ENCODE data around the gene IFT52.

Gene IFT52

GRCh38 chr20:43590392-43591303 lies at the start of gene IFT52:
Gene IFT52, plus strand, starts transcription at chr20:43590937. Its CDS starts 3,762 bp downstream, at chr20:43594699.
- Mint-ChIP-seq H3K4me3 (peak within 1 kb of the TSS; percentile 90), H3K9me3 (no peaks in the 10 kb centered on the region), H3K4me1 (peaks cover 15% of the 10 kb centered on the region), H3K36me3 (ENCODE audit: low read depth) (peaks cover 4% of the 10 kb centered on the region), H3K27ac (peak within 1 kb of the TSS; percentile 96), H3K27me3 (no peaks in the 10 kb centered on the region)
- peak; percentile 99 for ATAC-seq
- DNase-seq: peak; percentile 88

GRCh38 chr20:43541214-43541613 lies 49.5 kb upstream of the IFT52 start:
- Mint-ChIP-seq H3K4me1 (no peaks in the 10 kb centered on the region), H3K4me3 (no peak overlapping the region), H3K36me3 (ENCODE audit: low read depth) (no peaks in the 10 kb centered on the region), H3K9me3 (no peaks in the 10 kb centered on the region), H3K27me3 (no peaks in the 10 kb centered on the region), H3K27ac (no peak overlapping the region)
- no peak for ATAC-seq
- DNase-seq: no peak

GRCh38 chr20:43542161-43542560 lies 48.6 kb upstream of the IFT52 start:
- ATAC-seq: no peak
- Mint-ChIP-seq H3K4me3 (no peak overlapping the region), H3K27ac (no peak overlapping the region), H3K4me1 (no peaks in the 10 kb centered on the region), H3K36me3 (ENCODE audit: low read depth) (no peaks in the 10 kb centered on the region), H3K9me3 (no peaks in the 10 kb centered on the region), H3K27me3 (no peaks in the 10 kb centered on the region)
- no peak for DNase-seq

GRCh38 chr20:43542674-43543073 lies 48.1 kb upstream of the IFT52 start:
- no peaks in the 10 kb centered on the region for H3K9me3 Mint-ChIP-seq
- no peaks in the 10 kb centered on the region for H3K27me3 Mint-ChIP-seq
- H3K4me3 Mint-ChIP-seq: no peak overlapping the region
- H3K36me3 Mint-ChIP-seq (ENCODE audit: low read depth): peaks cover 4% of the 10 kb centered on the region
- DNase-seq: no peak
- H3K27ac Mint-ChIP-seq: no peak overlapping the region
- H3K4me1 Mint-ChIP-seq: no peaks in the 10 kb centered on the region
- ATAC-seq: no peak

- Mint-ChIP-seq H3K4me3 (no peak overlapping the region), H3K9me3 (no peaks in the 10 kb centered on the region), H3K36me3 (ENCODE audit: low read depth) (peaks cover 4% of the 10 kb centered on the region), H3K4me1 (no peaks in the 10 kb centered on the region), H3K27me3 (no peaks in the 10 kb centered on the region), H3K27ac (no peak overlapping the region)
- DNase-seq (no peak), ATAC-seq (no peak)
Observed at GRCh38 chr20:43543138-43543537, 47.6 kb upstream of the IFT52 start.

GRCh38 chr20:43544501-43544900 lies 46.2 kb upstream of the IFT52 start:
- H3K4me1 Mint-ChIP-seq: no peaks in the 10 kb centered on the region
- H3K36me3 Mint-ChIP-seq (ENCODE audit: low read depth): peaks cover 4% of the 10 kb centered on the region
- H3K4me3 Mint-ChIP-seq: no peak overlapping the region
- ATAC-seq (no peak), DNase-seq (no peak)
- H3K27ac Mint-ChIP-seq: no peak overlapping the region
- H3K9me3 Mint-ChIP-seq: no peaks in the 10 kb centered on the region
- H3K27me3 Mint-ChIP-seq: no peaks in the 10 kb centered on the region

- no peaks in the 10 kb centered on the region for H3K4me1 Mint-ChIP-seq
- no peak for ATAC-seq
- no peak overlapping the region for H3K4me3 Mint-ChIP-seq
- peaks cover 4% of the 10 kb centered on the region for H3K36me3 Mint-ChIP-seq (ENCODE audit: low read depth)
- no peaks in the 10 kb centered on the region for H3K9me3 Mint-ChIP-seq
- no peaks in the 10 kb centered on the region for H3K27me3 Mint-ChIP-seq
- no peak for DNase-seq
- H3K27ac Mint-ChIP-seq: no peak overlapping the region
Observed at GRCh38 chr20:43545837-43546578, 44.7 kb upstream of the IFT52 start.

GRCh38 chr20:43548273-43548880 lies 42.4 kb upstream of the IFT52 start:
- ATAC-seq (no peak), DNase-seq (no peak)
- H3K27me3 Mint-ChIP-seq: no peaks in the 10 kb centered on the region
- no peak overlapping the region for H3K4me3 Mint-ChIP-seq
- no peak overlapping the region for H3K27ac Mint-ChIP-seq
- H3K36me3 Mint-ChIP-seq (ENCODE audit: low read depth): peaks cover 4% of the 10 kb centered on the region
- H3K4me1 Mint-ChIP-seq: no peaks in the 10 kb centered on the region
- H3K9me3 Mint-ChIP-seq: no peaks in the 10 kb centered on the region

GRCh38 chr20:43549416-43550065 lies 41.2 kb upstream of the IFT52 start:
- Mint-ChIP-seq H3K36me3 (ENCODE audit: low read depth) (peaks cover 4% of the 10 kb centered on the region), H3K27me3 (no peaks in the 10 kb centered on the region), H3K9me3 (no peaks in the 10 kb centered on the region), H3K27ac (no peak overlapping the region), H3K4me3 (no peak overlapping the region), H3K4me1 (no peaks in the 10 kb centered on the region)
- DNase-seq (no peak), ATAC-seq (no peak)

GRCh38 chr20:43550456-43550855 lies 40.3 kb upstream of the IFT52 start:
- no peaks in the 10 kb centered on the region for H3K27me3 Mint-ChIP-seq
- no peak overlapping the region for H3K4me3 Mint-ChIP-seq
- H3K9me3 Mint-ChIP-seq: no peaks in the 10 kb centered on the region
- H3K36me3 Mint-ChIP-seq (ENCODE audit: low read depth): peaks cover 4% of the 10 kb centered on the region
- DNase-seq (no peak), ATAC-seq (no peak)
- H3K27ac Mint-ChIP-seq: no peak overlapping the region
- no peaks in the 10 kb centered on the region for H3K4me1 Mint-ChIP-seq

GRCh38 chr20:43554369-43554768 lies 36.4 kb upstream of the IFT52 start:
- H3K4me1 Mint-ChIP-seq: no peaks in the 10 kb centered on the region
- no peak overlapping the region for H3K27ac Mint-ChIP-seq
- ATAC-seq (no peak), DNase-seq (no peak)
- H3K36me3 Mint-ChIP-seq (ENCODE audit: low read depth): no peaks in the 10 kb centered on the region
- H3K9me3 Mint-ChIP-seq: no peaks in the 10 kb centered on the region
- H3K27me3 Mint-ChIP-seq: peaks cover 2% of the 10 kb centered on the region
- no peak overlapping the region for H3K4me3 Mint-ChIP-seq

- Mint-ChIP-seq H3K36me3 (ENCODE audit: low read depth) (no peaks in the 10 kb centered on the region), H3K4me1 (no peaks in the 10 kb centered on the region), H3K4me3 (no peak within 1 kb of the TSS), H3K9me3 (no peaks in the 10 kb centered on the region), H3K27me3 (peaks cover 2% of the 10 kb centered on the region), H3K27ac (no peak within 1 kb of the TSS)
- DNase-seq (no peak), ATAC-seq (no peak)
Observed at GRCh38 chr20:43558412-43559146, 32.2 kb upstream of the IFT52 start, which contains the start of gene SGK2. Gene SGK2, plus strand, starts transcription at chr20:43559027. Its CDS starts 7,469 bp downstream, at chr20:43566496.

GRCh38 chr20:43559147-43559987 lies 31.4 kb upstream of the IFT52 start:
- Mint-ChIP-seq H3K36me3 (ENCODE audit: low read depth) (no peaks in the 10 kb centered on the region), H3K27me3 (peaks cover 2% of the 10 kb centered on the region), H3K4me1 (no peaks in the 10 kb centered on the region), H3K4me3 (no peak overlapping the region), H3K9me3 (no peaks in the 10 kb centered on the region), H3K27ac (no peak overlapping the region)
- no peak for ATAC-seq
- DNase-seq: no peak

All from activated naive CD8-positive, alpha-beta T cell treated with anti-CD3 and anti-CD28 coated beads, Interleukin-2, amount 50 U/mL, for 24 hours (primary cell).